HG02943 (cell line): ENCODE data around the gene P4HTM.

Experiments
- ATAC-seq: cut with Tn5 transposase; IDR thresholded peaks from one replicate; pipeline ENCODE4 v1.9.1; 2021; ENCODE audit warnings: mild to moderate bottlenecking, low read depth, moderate library complexity; ENCODE audit not compliant: unreplicated experiment

Gene P4HTM

GRCh38 chr3:48989796-48990635, at the start of gene P4HTM:
Gene P4HTM (plus strand): TSS chr3:48990241. CDS start chr3:48990257, 16 bp downstream.
- ATAC-seq: peak; percentile 48

- ATAC-seq: no peak
Observed at GRCh38 chr3:48945432-48945831, 44.6 kb upstream of the P4HTM start.

GRCh38 chr3:48945891-48946549, 44.0 kb upstream of the P4HTM start:
- no peak for ATAC-seq

GRCh38 chr3:48949376-48949717, 40.7 kb upstream of the P4HTM start:
- ATAC-seq: no peak

GRCh38 chr3:48950051-48950450, 40.0 kb upstream of the P4HTM start:
- ATAC-seq: no peak

GRCh38 chr3:48951764-48952163, 38.3 kb upstream of the P4HTM start:
- ATAC-seq: no peak

GRCh38 chr3:48952510-48953118, 37.4 kb upstream of the P4HTM start:
- ATAC-seq: no peak

- no peak for ATAC-seq
Observed at GRCh38 chr3:48957006-48957705, 32.9 kb upstream of the P4HTM start.

- ATAC-seq: no peak
Observed at GRCh38 chr3:48960841-48961413, 29.1 kb upstream of the P4HTM start.

GRCh38 chr3:48962340-48962739, 27.7 kb upstream of the P4HTM start:
- no peak for ATAC-seq

- no peak for ATAC-seq
Observed at GRCh38 chr3:48962939-48963338, 27.1 kb upstream of the P4HTM start.

- no peak for ATAC-seq
Observed at GRCh38 chr3:48963591-48963990, 26.4 kb upstream of the P4HTM start.

- ATAC-seq: no peak
Observed at GRCh38 chr3:48966367-48966766, 23.7 kb upstream of the P4HTM start.

- no peak for ATAC-seq
Observed at GRCh38 chr3:48966876-48967361, 23.1 kb upstream of the P4HTM start.

GRCh38 chr3:48970586-48970985, 19.5 kb upstream of the P4HTM start:
- ATAC-seq: no peak

- ATAC-seq: no peak
Observed at GRCh38 chr3:48974076-48974864, 15.8 kb upstream of the P4HTM start.

GRCh38 chr3:48979451-48979850, 10.6 kb upstream of the P4HTM start:
- ATAC-seq: no peak

GRCh38 chr3:48980295-48980694, 9.7 kb upstream of the P4HTM start:
- no peak for ATAC-seq

- no peak for ATAC-seq
Observed at GRCh38 chr3:48982016-48982415, 8.0 kb upstream of the P4HTM start.

GRCh38 chr3:48982686-48983085, 7.4 kb upstream of the P4HTM start:
- ATAC-seq: no peak
